Breast epithelium (tissue), 4 donors: ENCODE results near the gene YIPF3. TPM values are rescaled to one million over a fixed set of nuclear protein-coding genes. Genes with fewer than 3 reads are reported as not detected.
A peak's percentile ranks its signal among the peaks of the same experiment; 100 is the strongest.
"Not testable (repeated sequence)": the region's sequence is repeated elsewhere in the genome, so short reads cannot be mapped to it uniquely, and the experiment has no call there.

ENCODE experiments used
- DNase-seq, 2 donors: peaks; one replicate each; pipeline ENCODE4 v3.0.0-alpha.2; 2019; ENCODE audit warnings: low spot score in 2 of 2
- H3K27ac ChIP-seq, 2 donors: fragments of 200-600 bp; sonication (generic) in 1 of 2; one replicate each; pipeline ENCODE4 v1.5.1; 2016 to 2019; ENCODE audit warnings: mild to moderate bottlenecking in 1 of 2
- H3K27me3 ChIP-seq, 2 donors: fragments of 200-600 bp; sonication (generic) in 1 of 2; one replicate each; pipeline versions ENCODE4 v1.5.1 to v1.6.0; 2017 to 2019; ENCODE audit warnings: control low read depth in 1 of 2, mild to moderate bottlenecking in 1 of 2
- H3K36me3 ChIP-seq: fragments of 200-600 bp; one replicate; pipeline ENCODE4 v1.5.1; 2019
- H3K4me1 ChIP-seq, 2 donors: fragments of 200-600 bp; sonication (generic); one replicate each; pipeline ENCODE4 v1.5.1; 2016 to 2019; ENCODE audit warnings: control low read depth in 1 of 2
- H3K4me3 ChIP-seq, 3 donors: fragments of 200-600 bp; sonication (generic); 1 replicate in 2 of 3; 2 replicates in 1 of 3; pipeline ENCODE4 v1.5.1; 2016 to 2019; ENCODE audit warnings: mild to moderate bottlenecking in 3 of 3, moderate library complexity in 2 of 3
- H3K9me3 ChIP-seq, 2 donors: fragments of 200-600 bp; sonication (generic) in 1 of 2; one replicate each; pipeline ENCODE4 v1.5.1; 2016 to 2019; ENCODE audit warnings: control low read depth in 1 of 2
- CTCF ChIP-seq, 3 donors: fragments of 450-650 bp; IDR thresholded peaks; one replicate each; pipeline ENCODE4 v1.5.1; 2016 to 2017; ENCODE audit warnings: antibody characterized with exemption in 3 of 3, mild to moderate bottlenecking in 3 of 3, moderate library complexity in 3 of 3
- POLR2A ChIP-seq: fragments of 450-650 bp; IDR thresholded peaks from one replicate; pipeline ENCODE4 v1.6.1; 2016; ENCODE audit warnings: antibody characterized with exemption, mild to moderate bottlenecking, moderate library complexity
- POLR2AphosphoS5 ChIP-seq, 3 donors: sonication (generic); formaldehyde crosslinking; IDR thresholded peaks; one replicate each; pipeline ENCODE4 v1.6.1; 2017; ENCODE audit warnings: antibody characterized with exemption in 3 of 3
- intact Hi-C: fragments of 100-400 bp; cut with DNase I; formaldehyde crosslinking; loops from one replicate; pipeline ENCODE4 v1.15.1; 2023; ENCODE audit warnings: low total_unique reads
- total RNA-seq, 3 donors: library from RNA; depleted of rRNA; stranded (reverse); fragments of >200 nt; gene quantifications; one replicate each; pipeline ENCODE4 v1.1.0, GENCODE V29; 2016

YIPF3 gene
- total RNA-seq = 100 to 1,000 TPM in 1 of 3 donors, 10 to 100 TPM in 2; 89.5 to 100 (median 96.2) TPM

GRCh38 chr6:43516697-43517504 is at the start of gene YIPF3, which contains the start of gene POLR1C:
Gene YIPF3 (minus strand): TSS chr6:43516926. CDS start chr6:43516807, 119 bp downstream.
Gene POLR1C (plus strand): TSS chr6:43517089. CDS start chr6:43517110, 21 bp downstream.
- Histone ChIP-seq H3K27ac (peak within 1 kb of the TSS; percentile 89 to 94), H3K9me3 (no peaks in the 10 kb centered on the region), H3K27me3 (no peaks in the 10 kb centered on the region), H3K4me3 (peak within 1 kb of the TSS; percentile 91 to 98 (median 95)), H3K4me1 (peaks cover 14 to 15% of the 10 kb centered on the region in 2 donors), H3K36me3 (peaks cover 14% of the 10 kb centered on the region)
- peak; percentile 97 for DNase-seq
- TF ChIP-seq CTCF (IDR thresholded peaks at IDR 0.05) (peak in 1 of 3 donors; percentile 14), POLR2AphosphoS5 (IDR thresholded peaks at IDR 0.05) (peak; percentile 61 to 82 (median 70)), POLR2A (peak; percentile 47)
- intact Hi-C loops = no loop called here

- no peaks in the 10 kb centered on the region for H3K4me1 ChIP-seq
- intact Hi-C loops = no loop called here
Measured at GRCh38 chr6:43559328-43559727, 42.6 kb upstream of the YIPF3 start.

GRCh38 chr6:43557620-43558019 is 40.9 kb upstream of the YIPF3 start:
- H3K36me3 ChIP-seq, H3K9me3 ChIP-seq, H3K4me3 ChIP-seq, intact Hi-C loops, DNase-seq, H3K4me1 ChIP-seq, H3K27me3 ChIP-seq, H3K27ac ChIP-seq: not testable (repeated sequence)

More at GRCh38 chr6:43559328-43559727, 42.6 kb upstream of the YIPF3 start:
- H3K27ac ChIP-seq = no peak overlapping the region
- no peak overlapping the region for H3K4me3 ChIP-seq
- DNase-seq = no peak
- TF ChIP-seq CTCF (IDR thresholded peaks at IDR 0.05) (no peak), POLR2A (no peak), POLR2AphosphoS5 (IDR thresholded peaks at IDR 0.05) (no peak)
- no peaks in the 10 kb centered on the region for H3K27me3 ChIP-seq
- H3K36me3 ChIP-seq = peaks cover 9% of the 10 kb centered on the region
- no peaks in the 10 kb centered on the region for H3K9me3 ChIP-seq

GRCh38 chr6:43547222-43547621 is 30.5 kb upstream of the YIPF3 start:
- Histone ChIP-seq H3K27me3 (no peaks in the 10 kb centered on the region), H3K4me3 (no peak overlapping the region), H3K36me3 (peaks cover 8% of the 10 kb centered on the region), H3K27ac (no peak overlapping the region), H3K4me1 (no peaks in the 10 kb centered on the region), H3K9me3 (no peaks in the 10 kb centered on the region)
- TF ChIP-seq POLR2A = no peak
- TF ChIP-seq CTCF (IDR thresholded peaks at IDR 0.05) = no peak
- TF ChIP-seq POLR2AphosphoS5 (IDR thresholded peaks at IDR 0.05) = no peak
- intact Hi-C loops = no loop called here
- no peak for DNase-seq

GRCh38 chr6:43544461-43544860 is 27.7 kb upstream of the YIPF3 start:
- Histone ChIP-seq H3K4me1 (no peaks in the 10 kb centered on the region), H3K36me3 (peaks cover 8% of the 10 kb centered on the region), H3K4me3 (no peak overlapping the region), H3K27me3 (no peaks in the 10 kb centered on the region), H3K27ac (no peak overlapping the region), H3K9me3 (no peaks in the 10 kb centered on the region)
- intact Hi-C loops = no loop called here
- DNase-seq = no peak
- TF ChIP-seq POLR2A (no peak), CTCF (IDR thresholded peaks at IDR 0.05) (no peak), POLR2AphosphoS5 (IDR thresholded peaks at IDR 0.05) (no peak)
